Measurements from ENCODE around the gene VAC14. TPM values are rescaled to one million over a fixed set of nuclear protein-coding genes. Genes with fewer than 3 reads are reported as not detected.

Gene VAC14
- total RNA-seq, 1 donor: 37.1 TPM

- TF ChIP-seq CTCF (IDR thresholded peaks at IDR 0.05; ENCODE audit: insufficient read depth, low read depth, low read length): no peak
- no peak for DNase-seq (ENCODE audit: low read depth)
- H3K4me3 ChIP-seq (ENCODE audit: low read depth, low read length): no peak overlapping the region
These were observed 48.5 kb downstream of the VAC14 start for GRCh38 chr16:70752426-70752825.

GRCh38 chr16:70751593-70751992 is 49.4 kb downstream of the VAC14 start:
- H3K4me3 ChIP-seq (ENCODE audit: low read depth, low read length): no peak overlapping the region
- no peak for TF ChIP-seq CTCF (IDR thresholded peaks at IDR 0.05; ENCODE audit: insufficient read depth, low read depth, low read length)
- DNase-seq (ENCODE audit: low read depth): no peak

GRCh38 chr16:70750893-70751467 is 50.0 kb downstream of the VAC14 start:
- peak; percentile 96 for DNase-seq (ENCODE audit: low read depth)
- no peak overlapping the region for H3K4me3 ChIP-seq (ENCODE audit: low read depth, low read length)
- no peak for TF ChIP-seq CTCF (IDR thresholded peaks at IDR 0.05; ENCODE audit: insufficient read depth, low read depth, low read length)

- no peak for DNase-seq (ENCODE audit: low read depth)
- no peak overlapping the region for H3K4me3 ChIP-seq (ENCODE audit: low read depth, low read length)
- TF ChIP-seq CTCF (IDR thresholded peaks at IDR 0.05; ENCODE audit: insufficient read depth, low read depth, low read length): no peak
These were observed 51.0 kb downstream of the VAC14 start for GRCh38 chr16:70749681-70750601.

GRCh38 chr16:70749006-70749678 is 51.8 kb downstream of the VAC14 start:
- DNase-seq (ENCODE audit: low read depth): peak; percentile 57
- TF ChIP-seq CTCF (IDR thresholded peaks at IDR 0.05; ENCODE audit: insufficient read depth, low read depth, low read length): no peak
- H3K4me3 ChIP-seq (ENCODE audit: low read depth, low read length): no peak overlapping the region

- H3K4me3 ChIP-seq (ENCODE audit: low read depth, low read length): no peak overlapping the region
- no peak for TF ChIP-seq CTCF (IDR thresholded peaks at IDR 0.05; ENCODE audit: insufficient read depth, low read depth, low read length)
- peak; percentile 87 for DNase-seq (ENCODE audit: low read depth)
These were observed 53.0 kb downstream of the VAC14 start for GRCh38 chr16:70747703-70748631.

Data from fibroblast of villous mesenchyme (primary cell).